K562 (cell line): ENCODE results near the gene OR51V1. TPM values are rescaled to one million over a fixed set of nuclear protein-coding genes. Genes with fewer than 3 reads are reported as not detected.

Experiments
- ATAC-seq: fragments of 200-7000 bp; cut with Tn5 transposase; 3 replicates; pipeline ENCODE4 v1.9.1; 2020; ENCODE audit warnings: moderate library complexity
- BruUV-seq: library from RNA; stranded (reverse); fragments of 400-500 nt; replicated peaks from 2 replicates; lab custom pipeline; 2021; lab: Mats Ljungman, UMichigan
- CTCF ChIA-PET: fragments of 300-600 bp; formaldehyde crosslinking; extraction: SDS; loops from one replicate; lab custom pipeline; 2021; ENCODE audit warnings: low intra/inter-chr PET ratio; lab: Yijun Ruan, JAX
- POLR2A ChIA-PET: fragments of 300-600, 350-650 bp; sonication (Branson Sonifier 250); formaldehyde crosslinking; extraction: SDS; loops from one replicate; lab custom pipeline; 2021; ENCODE audit warnings: antibody characterized with exemption, inconsistent platforms; lab: Yijun Ruan, JAX
- DNase-seq, 4 experiments: peaks; one replicate each; pipeline versions ENCODE4 v3.0.0 to v3.0.0-alpha.2; 2011 to 2018; ENCODE audit warnings: low spot score in 3 of 4, mixed read lengths in 3 of 4; ENCODE audit errors: extremely low read depth in 1 of 4
- FAIRE-seq: peaks from 2 replicates; lab custom pipeline; 2011; peaks lifted over from hg19 to GRCh38; lab: Jason Lieb, UNC
- H2AFZ ChIP-seq: 2 replicates; pipeline ENCODE4 v1.6.0; 2011; ENCODE audit warnings: low read depth, low read length, control low read depth, inconsistent platforms
- H3K27ac ChIP-seq: fragments of 200-600 bp; 3 replicates; pipeline ENCODE4 v1.8.0; 2011; ENCODE audit warnings: low read depth, mild to moderate bottlenecking, control low read depth, inconsistent platforms, low read length, moderate library complexity, mixed read lengths; ENCODE audit errors: extremely low read depth
- H3K27me3 ChIP-seq, 2 experiments: fragments of 300-600 bp in 1 of 2; 2 replicates in 1 of 2; 3 replicates in 1 of 2; pipeline versions ENCODE4 v1.6.0 to v1.8.0; 2011; ENCODE audit warnings: inconsistent platforms in 2 of 2, low read length in 2 of 2, mild to moderate bottlenecking in 1 of 2, mixed read lengths in 1 of 2, moderate library complexity in 1 of 2; ENCODE audit not compliant: control insufficient read depth in 2 of 2, insufficient read depth in 2 of 2
- H3K36me3 ChIP-seq: fragments of 300-600 bp; 3 replicates; pipeline ENCODE4 v1.8.0; 2011; ENCODE audit warnings: mild to moderate bottlenecking, low read length, inconsistent platforms; ENCODE audit not compliant: control insufficient read depth, insufficient read depth
- H3K4me1 ChIP-seq, 2 experiments: fragments of 200-600 bp in 1 of 2; replicated peaks in 1 of 2; 2 replicates in 1 of 2; 3 replicates in 1 of 2; pipeline versions ENCODE4 v1.5.1 to v1.8.0; 2011; ENCODE audit warnings: inconsistent platforms in 2 of 2, low read length in 2 of 2, mild to moderate bottlenecking in 1 of 2, mixed read lengths in 1 of 2, moderate library complexity in 1 of 2; ENCODE audit not compliant: control insufficient read depth in 2 of 2, insufficient read depth in 2 of 2
- H3K4me2 ChIP-seq: 2 replicates; pipeline ENCODE4 v1.6.1; 2011; ENCODE audit warnings: low read length, control low read depth, inconsistent platforms, mixed read lengths; ENCODE audit not compliant: insufficient read depth
- H3K4me3 ChIP-seq: fragments of 200-600 bp; sonication (generic), shearing (Covaris generic); 2 replicates; pipeline ENCODE4 v1.5.1; 2016; ENCODE audit warnings: control low read depth, inconsistent platforms
- H3K79me2 ChIP-seq: fragments of 200-600 bp; 3 replicates; pipeline ENCODE4 v1.8.0; 2011; ENCODE audit warnings: low read length, inconsistent platforms; ENCODE audit not compliant: control insufficient read depth, insufficient read depth
- H3K9ac ChIP-seq, 2 experiments: 2 replicates each; pipeline versions ENCODE4 v1.6.0 to v1.6.1; 2011; ENCODE audit warnings: low read depth in 2 of 2, low read length in 2 of 2, control low read depth in 1 of 2, inconsistent platforms in 1 of 2, mild to moderate bottlenecking in 1 of 2, mixed read lengths in 1 of 2; ENCODE audit not compliant: insufficient read depth in 1 of 2
- H3K9me1 ChIP-seq: one replicate; pipeline ENCODE4 v1.6.0; 2011; ENCODE audit warnings: inconsistent platforms, mild to moderate bottlenecking, low read length, moderate library complexity; ENCODE audit not compliant: control insufficient read depth, insufficient read depth
- H3K9me3 ChIP-seq: replicated peaks from 2 replicates; pipeline ENCODE4 v1.5.1; 2011; ENCODE audit warnings: low read depth, low read length, inconsistent platforms; ENCODE audit not compliant: control insufficient read depth, insufficient read depth
- H4K20me1 ChIP-seq: replicated peaks from 2 replicates; pipeline ENCODE4 v1.6.1; 2011; ENCODE audit warnings: low read length, inconsistent platforms, mixed read lengths; ENCODE audit not compliant: control insufficient read depth, insufficient read depth
- IRF1 ChIP-seq: sonication (generic); formaldehyde crosslinking; IDR thresholded peaks from 2 replicates; pipeline ENCODE4 v1.8.0; 2022; ENCODE audit warnings: missing genetic modification reagents, mild to moderate bottlenecking, borderline replicate concordance
- SMARCB1 ChIP-seq: IDR thresholded peaks from 2 replicates; pipeline ENCODE4 v1.6.1; 2011; ENCODE audit warnings: improper control_type of control experiment, low read depth; ENCODE audit not compliant: insufficient read length
- ZNF445 ChIP-seq: fragments of 250-450 bp; sonication (Bioruptor Pico); IDR thresholded peaks from 2 replicates; pipeline ENCODE4 v1.4.0; 2020; ENCODE audit warnings: low read depth, mild to moderate bottlenecking, moderate library complexity
- ZZZ3 ChIP-seq: fragments of 450-650 bp; IDR thresholded peaks from 2 replicates; pipeline ENCODE4 v1.6.1; 2016; ENCODE audit warnings: antibody characterized with exemption, mild to moderate bottlenecking, moderate library complexity
- WGBS: fragments of 100-300 bp; shearing (Covaris generic); methylation state at CpG from one replicate; pipeline ENCODE4 v1.1.6; 2016; ENCODE audit warnings: low coverage, mixed read lengths; ENCODE audit not compliant: insufficient coverage; ENCODE audit errors: missing lambda C conversion rate; 5-methylcytosine and 5-hydroxymethylcytosine counted together
- in situ Hi-C: fragments of 300-500 bp; cut with MboI; formaldehyde crosslinking; loops from 4 replicates; pipeline ENCODE4 v1.15.0; 2018; ENCODE audit warnings: inconsistent platforms, mixed read lengths
- intact Hi-C: fragments of 100-400 bp; cut with micrococcal nuclease; formaldehyde crosslinking; loops from 2 replicates; pipeline ENCODE4 v1.14.2; 2022
- polyA plus RNA-seq, 8 experiments: library from polyadenylated mRNA; depleted of rRNA in 4 of 8; stranded (reverse) in 5 of 8; unstranded in 3 of 8; fragments of >200 nt; fragmentation: Nextera tagmentation in 2 of 8; fragmentation: Illumina TruSeq in 1 of 8; extraction: Ambion mirVana in 2 of 8; extraction: Trizol in 1 of 8; gene quantifications; 2 replicates each; pipeline versions ENCODE4 v1.2.1 to v1.2.3, GENCODE V29; 2011 to 2014; ENCODE audit warnings: inconsistent platforms in 1 of 8, missing spikeins in 1 of 8
- total RNA-seq, 7 experiments: library from RNA; depleted of rRNA in 6 of 7; stranded (reverse); fragments of >200 nt in 6 of 7; fragmentation: Illumina TruSeq in 2 of 7; extraction: Trizol in 2 of 7; gene quantifications; 2 replicates each; pipeline versions ENCODE4 v1.2.1 to v1.2.3, GENCODE V29; 2011 to 2021; ENCODE audit warnings: low replicate concordance in 1 of 7
- TF ChIP-seq, protein P1 (sequence below): fragments of 250-450 bp; sonication (Bioruptor Pico); IDR thresholded peaks from 2 replicates; pipeline ENCODE4 v1.8.0; 2022; ENCODE audit warnings: inconsistent platforms, mild to moderate bottlenecking, moderate library complexity, borderline replicate concordance
- TF ChIP-seq, protein P2 (sequence below): fragments of 250-450 bp; sonication (Bioruptor Pico); IDR thresholded peaks from 2 replicates; pipeline ENCODE4 v1.4.0; 2020; ENCODE audit warnings: mild to moderate bottlenecking, moderate library complexity

Gene OR51V1
- total and polyA plus RNA-seq, 9 of the 15 experiments (the other 6 are each of a cell fraction or from before 2014, with no cell fraction given) = not detected

DNA sequence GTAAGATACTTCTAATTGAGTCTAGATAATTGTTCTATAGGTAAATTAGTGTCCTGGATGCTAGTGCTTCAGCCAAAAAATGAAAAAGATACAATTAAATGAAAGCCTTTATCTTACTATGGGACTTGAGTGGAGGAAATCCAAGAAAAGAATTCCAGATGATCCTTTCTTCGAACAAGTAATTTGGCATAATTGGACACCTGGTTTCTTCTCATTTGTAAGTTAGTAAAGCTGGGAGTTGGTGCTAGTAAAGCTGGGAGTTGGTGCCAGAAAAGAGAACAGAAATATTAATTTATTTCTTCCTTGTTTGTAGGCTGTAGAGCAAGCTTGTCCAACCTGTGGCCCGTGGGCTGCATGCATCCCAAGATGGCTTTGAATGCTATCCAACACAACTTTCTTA, 12.3 kb downstream of the OR51V1 start:
- H2AFZ ChIP-seq = peak overlapping the region; percentile 4; the same call in 1 of the 2 replicates
- no peaks in the 10 kb centered on the region for H4K20me1 ChIP-seq
- H3K27me3 ChIP-seq = no peaks in the 10 kb centered on the region
- no TSS peak for BruUV-seq
- no peak overlapping the region for H3K4me2 ChIP-seq
- no peaks in the 10 kb centered on the region for H3K79me2 ChIP-seq
- intact Hi-C loops = no loop called here
- no peak overlapping the region for H3K27ac ChIP-seq
- ChIA-PET CTCF (no interaction called here), POLR2A (interaction anchor here (0.6 to 1.2 kb wide), 4 partner anchors 9 to 449 kb away, joined by 3 read pairs; no protein-coding TSS in a partner anchor)
- DNase-seq (no peak), FAIRE-seq (no peak), ATAC-seq (no peak)
- H3K36me3 ChIP-seq = no peaks in the 10 kb centered on the region
- 57% methylated on average over 2 of the region's 2 CpGs for WGBS
- H3K9me3 ChIP-seq = no peaks in the 10 kb centered on the region; the same call in 1 of the 2 replicates
- no peaks in the 10 kb centered on the region for H3K4me1 ChIP-seq
- no peak overlapping the region for H3K4me3 ChIP-seq
- in situ Hi-C loops = no loop called here
- no peak for TF ChIP-seq SMARCB1
- no peak for TF ChIP-seq IRF1 (CRISPR knock-in tag)
- TF ChIP-seq, protein P1, sequence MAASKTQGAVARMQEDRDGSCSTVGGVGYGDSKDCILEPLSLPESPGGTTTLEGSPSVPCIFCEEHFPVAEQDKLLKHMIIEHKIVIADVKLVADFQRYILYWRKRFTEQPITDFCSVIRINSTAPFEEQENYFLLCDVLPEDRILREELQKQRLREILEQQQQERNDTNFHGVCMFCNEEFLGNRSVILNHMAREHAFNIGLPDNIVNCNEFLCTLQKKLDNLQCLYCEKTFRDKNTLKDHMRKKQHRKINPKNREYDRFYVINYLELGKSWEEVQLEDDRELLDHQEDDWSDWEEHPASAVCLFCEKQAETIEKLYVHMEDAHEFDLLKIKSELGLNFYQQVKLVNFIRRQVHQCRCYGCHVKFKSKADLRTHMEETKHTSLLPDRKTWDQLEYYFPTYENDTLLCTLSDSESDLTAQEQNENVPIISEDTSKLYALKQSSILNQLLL (CRISPR knock-in tag) = no peak
- no peak for TF ChIP-seq ZNF445 (CRISPR knock-in tag)
- TF ChIP-seq, protein P2, sequence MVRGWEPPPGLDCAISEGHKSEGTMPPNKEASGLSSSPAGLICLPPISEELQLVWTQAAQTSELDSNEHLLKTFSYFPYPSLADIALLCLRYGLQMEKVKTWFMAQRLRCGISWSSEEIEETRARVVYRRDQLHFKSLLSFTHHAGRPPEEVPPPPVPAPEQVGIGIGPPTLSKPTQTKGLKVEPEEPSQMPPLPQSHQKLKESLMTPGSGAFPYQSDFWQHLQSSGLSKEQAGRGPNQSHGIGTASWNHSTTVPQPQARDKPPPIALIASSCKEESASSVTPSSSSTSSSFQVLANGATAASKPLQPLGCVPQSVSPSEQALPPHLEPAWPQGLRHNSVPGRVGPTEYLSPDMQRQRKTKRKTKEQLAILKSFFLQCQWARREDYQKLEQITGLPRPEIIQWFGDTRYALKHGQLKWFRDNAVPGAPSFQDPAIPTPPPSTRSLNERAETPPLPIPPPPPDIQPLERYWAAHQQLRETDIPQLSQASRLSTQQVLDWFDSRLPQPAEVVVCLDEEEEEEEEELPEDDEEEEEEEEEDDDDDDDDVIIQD (CRISPR knock-in tag) = no peak
- TF ChIP-seq ZZZ3 = no peak
- H3K9ac ChIP-seq = no peak overlapping the region
- no peaks in the 10 kb centered on the region for H3K9me1 ChIP-seq
